ENCODE measurements around the gene DVL1.

The DVL1 gene

GRCh38 chr1:1393428-1393827, 44.2 kb upstream of the DVL1 start:
- Histone ChIP-seq H3K9me3 (ENCODE audit: severe bottlenecking) (no peaks in the 10 kb centered on the region), H3K4me3 (ENCODE audit: low read depth, low read length) (no peak overlapping the region), H3K27me3 (ENCODE audit: insufficient read depth, low read depth, severe bottlenecking) (no peaks in the 10 kb centered on the region), H3K27ac (no peak overlapping the region), H3K36me3 (peaks cover 95% of the 10 kb centered on the region)
- TF ChIP-seq, protein P1, sequence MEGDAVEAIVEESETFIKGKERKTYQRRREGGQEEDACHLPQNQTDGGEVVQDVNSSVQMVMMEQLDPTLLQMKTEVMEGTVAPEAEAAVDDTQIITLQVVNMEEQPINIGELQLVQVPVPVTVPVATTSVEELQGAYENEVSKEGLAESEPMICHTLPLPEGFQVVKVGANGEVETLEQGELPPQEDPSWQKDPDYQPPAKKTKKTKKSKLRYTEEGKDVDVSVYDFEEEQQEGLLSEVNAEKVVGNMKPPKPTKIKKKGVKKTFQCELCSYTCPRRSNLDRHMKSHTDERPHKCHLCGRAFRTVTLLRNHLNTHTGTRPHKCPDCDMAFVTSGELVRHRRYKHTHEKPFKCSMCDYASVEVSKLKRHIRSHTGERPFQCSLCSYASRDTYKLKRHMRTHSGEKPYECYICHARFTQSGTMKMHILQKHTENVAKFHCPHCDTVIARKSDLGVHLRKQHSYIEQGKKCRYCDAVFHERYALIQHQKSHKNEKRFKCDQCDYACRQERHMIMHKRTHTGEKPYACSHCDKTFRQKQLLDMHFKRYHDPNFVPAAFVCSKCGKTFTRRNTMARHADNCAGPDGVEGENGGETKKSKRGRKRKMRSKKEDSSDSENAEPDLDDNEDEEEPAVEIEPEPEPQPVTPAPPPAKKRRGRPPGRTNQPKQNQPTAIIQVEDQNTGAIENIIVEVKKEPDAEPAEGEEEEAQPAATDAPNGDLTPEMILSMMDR (IDR thresholded peaks at IDR 0.05; ENCODE audit: low read depth, low read length) = no peak
- no peak for DNase-seq

DNA sequence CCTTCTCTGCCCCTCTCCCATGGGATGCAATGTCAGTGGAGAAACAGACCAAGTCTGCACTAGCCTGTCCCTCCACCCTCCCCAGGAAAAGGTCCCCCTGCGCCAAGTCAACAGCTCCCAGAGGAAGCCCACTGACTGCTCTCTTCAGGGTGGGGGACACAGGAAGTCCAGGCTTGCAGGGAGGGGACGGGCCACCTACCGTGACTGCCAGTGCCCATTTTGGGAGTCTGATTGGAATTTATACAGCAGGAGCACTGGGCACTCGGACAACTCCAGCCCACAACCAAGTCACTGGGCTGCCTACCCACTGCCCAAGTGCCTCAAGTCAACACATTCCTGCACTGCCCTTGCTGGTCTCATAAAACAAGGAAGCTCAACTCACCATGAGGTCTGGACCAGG, 43.8 kb upstream of the DVL1 start:
- Histone ChIP-seq H3K4me3 (ENCODE audit: low read depth, low read length) (no peak overlapping the region), H3K27ac (no peak overlapping the region), H3K27me3 (ENCODE audit: insufficient read depth, low read depth, severe bottlenecking) (no peaks in the 10 kb centered on the region), H3K9me3 (ENCODE audit: severe bottlenecking) (no peaks in the 10 kb centered on the region), H3K36me3 (peaks cover 95% of the 10 kb centered on the region)
- no peak for DNase-seq
- TF ChIP-seq, protein P1 (IDR thresholded peaks at IDR 0.05; ENCODE audit: low read depth, low read length) = no peak

- H3K27me3 ChIP-seq (ENCODE audit: insufficient read depth, low read depth, severe bottlenecking) = no peaks in the 10 kb centered on the region
- no peak for DNase-seq
- TF ChIP-seq, protein P1 (IDR thresholded peaks at IDR 0.05; ENCODE audit: low read depth, low read length) = no peak
- no peak overlapping the region for H3K27ac ChIP-seq
- no peak overlapping the region for H3K4me3 ChIP-seq (ENCODE audit: low read depth, low read length)
- no peaks in the 10 kb centered on the region for H3K9me3 ChIP-seq (ENCODE audit: severe bottlenecking)
- peaks cover 98% of the 10 kb centered on the region for H3K36me3 ChIP-seq
Observed at GRCh38 chr1:1391225-1391624, 42.0 kb upstream of the DVL1 start.

GRCh38 chr1:1390675-1391074, 41.5 kb upstream of the DVL1 start:
- TF ChIP-seq, protein P1 (IDR thresholded peaks at IDR 0.05; ENCODE audit: low read depth, low read length) = no peak

GRCh38 chr1:1388078-1388472, 38.9 kb upstream of the DVL1 start:
- H3K27ac ChIP-seq = no peak overlapping the region
- no peak overlapping the region for H3K4me3 ChIP-seq (ENCODE audit: low read depth, low read length)
- H3K9me3 ChIP-seq (ENCODE audit: severe bottlenecking) = no peaks in the 10 kb centered on the region
- DNase-seq = no peak
- peaks cover 84% of the 10 kb centered on the region for H3K36me3 ChIP-seq
- no peaks in the 10 kb centered on the region for H3K27me3 ChIP-seq (ENCODE audit: insufficient read depth, low read depth, severe bottlenecking)
- TF ChIP-seq, protein P1 (IDR thresholded peaks at IDR 0.05; ENCODE audit: low read depth, low read length) = no peak

More at GRCh38 chr1:1390675-1391074, 41.5 kb upstream of the DVL1 start:
- DNase-seq = no peak
- Histone ChIP-seq H3K36me3 (peaks cover 98% of the 10 kb centered on the region), H3K27ac (no peak overlapping the region), H3K4me3 (ENCODE audit: low read depth, low read length) (no peak overlapping the region), H3K9me3 (ENCODE audit: severe bottlenecking) (no peaks in the 10 kb centered on the region), H3K27me3 (ENCODE audit: insufficient read depth, low read depth, severe bottlenecking) (no peaks in the 10 kb centered on the region)
